Panc1 (cell line): ENCODE results near the gene UTP20. TPM values are rescaled to one million over a fixed set of nuclear protein-coding genes. Genes with fewer than 3 reads are reported as not detected.
A peak's percentile ranks its signal among the peaks of the same experiment; 100 is the strongest.
"Not testable (repeated sequence)": the region's sequence is repeated elsewhere in the genome, so short reads cannot be mapped to it uniquely, and the experiment has no call there.

Experiments
- ATAC-seq: fragments of 200-7000 bp; cut with Tn5 transposase; 2 replicates; pipeline ENCODE4 v1.9.1; 2020; ENCODE audit warnings: mild to moderate bottlenecking, moderate library complexity
- BruUV-seq: library from RNA; stranded (reverse); fragments of 400-500 nt; replicated peaks from 2 replicates; lab custom pipeline; 2021; lab: Mats Ljungman, UMichigan
- CTCF ChIA-PET: fragments of 300-600 bp; sonication (Branson Sonifier 250); formaldehyde crosslinking; loops from one replicate; lab custom pipeline; 2022; ENCODE audit warnings: antibody characterized with exemption; lab: Charles Lee
- POLR2A ChIA-PET: fragments of 300-600 bp; sonication (Branson Sonifier 250); formaldehyde crosslinking; loops from one replicate; lab custom pipeline; 2022; ENCODE audit warnings: antibody characterized with exemption; lab: Charles Lee
- DNase-seq: peaks from one replicate; pipeline ENCODE4 v3.0.0-alpha.2; 2010; ENCODE audit warnings: low read depth, low spot score
- H3K27ac ChIP-seq: 2 replicates; pipeline ENCODE4 v1.5.1; 2011; ENCODE audit warnings: mild to moderate bottlenecking, low read length, inconsistent platforms
- H3K27me3 ChIP-seq: fragments of 200-500 bp; sonication (Bioruptor generic); 2 replicates; pipeline ENCODE4 v1.6.0; 2014; ENCODE audit warnings: low read length, inconsistent platforms; ENCODE audit not compliant: control insufficient read depth, insufficient read depth
- H3K36me3 ChIP-seq: fragments of 200-500 bp; sonication (Bioruptor generic); 2 replicates; pipeline ENCODE4 v1.5.1; 2014; ENCODE audit warnings: inconsistent platforms, mild to moderate bottlenecking, low read length, moderate library complexity; ENCODE audit not compliant: control insufficient read depth, insufficient read depth
- H3K4me1 ChIP-seq: 2 replicates; pipeline ENCODE4 v1.5.1; 2011; ENCODE audit warnings: inconsistent platforms, mild to moderate bottlenecking, low read length, moderate library complexity; ENCODE audit not compliant: control insufficient read depth, insufficient read depth
- H3K4me3 ChIP-seq, 2 experiments: 2 replicates each; pipeline ENCODE4 v1.5.1; 2011 to 2012; ENCODE audit warnings: low read depth in 2 of 2, low read length in 2 of 2, mild to moderate bottlenecking in 2 of 2, inconsistent platforms in 1 of 2, moderate library complexity in 1 of 2
- H3K9me3 ChIP-seq: fragments of 200-500 bp; sonication (Bioruptor generic); 2 replicates; pipeline ENCODE4 v1.5.1; 2014; ENCODE audit warnings: low read depth, mild to moderate bottlenecking, inconsistent platforms, low read length, moderate library complexity; ENCODE audit not compliant: control insufficient read depth, insufficient read depth
- POLR2AphosphoS5 ChIP-seq: IDR thresholded peaks from 2 replicates; pipeline ENCODE4 v1.6.1; 2012; ENCODE audit warnings: mild to moderate bottlenecking, low read depth, low read length, moderate library complexity
- SIN3A ChIP-seq: IDR thresholded peaks from 2 replicates; pipeline ENCODE4 v1.6.1; 2012; ENCODE audit warnings: low read depth, mild to moderate bottlenecking, low read length, moderate library complexity, borderline replicate concordance; ENCODE audit not compliant: insufficient read depth
- TCF7L2 ChIP-seq: IDR thresholded peaks from 2 replicates; pipeline ENCODE4 v1.6.1; 2011; ENCODE audit warnings: mild to moderate bottlenecking, low read depth, low read length, inconsistent platforms
- in situ Hi-C: cut with HindIII; loops from 2 replicates; pipeline ENCODE4 v1.10.0; 2016; ENCODE audit warnings: low sequenced_read_pairs, low pct_unique_long_range_greater_than_20kb
- intact Hi-C: fragments of 100-400 bp; cut with micrococcal nuclease; formaldehyde crosslinking; loops from one replicate; pipeline ENCODE4 v1.10.0; 2022; ENCODE audit not compliant: unreplicated experiment
- total RNA-seq: library from RNA; stranded (reverse); gene quantifications from one replicate; pipeline ENCODE4 v1.2.1, GENCODE V29; 2021; ENCODE audit not compliant: unreplicated experiment
- TF ChIP-seq, protein P1 (sequence below): fragments of 450-650 bp; IDR thresholded peaks from 2 replicates; pipeline ENCODE4 v1.5.1; 2017; ENCODE audit warnings: mild to moderate bottlenecking
- TF ChIP-seq, protein P2 (sequence below), 2 experiments: IDR thresholded peaks; 2 replicates each; pipeline ENCODE4 v1.6.1; 2011 to 2012; ENCODE audit warnings: low read depth in 2 of 2, control low read depth in 1 of 2, low read length in 1 of 2, mild to moderate bottlenecking in 1 of 2, moderate library complexity in 1 of 2; ENCODE audit not compliant: insufficient read depth in 1 of 2

UTP20 gene
- total RNA-seq, 1 experiment from 2014 or later, result 33.5 TPM

DNA sequence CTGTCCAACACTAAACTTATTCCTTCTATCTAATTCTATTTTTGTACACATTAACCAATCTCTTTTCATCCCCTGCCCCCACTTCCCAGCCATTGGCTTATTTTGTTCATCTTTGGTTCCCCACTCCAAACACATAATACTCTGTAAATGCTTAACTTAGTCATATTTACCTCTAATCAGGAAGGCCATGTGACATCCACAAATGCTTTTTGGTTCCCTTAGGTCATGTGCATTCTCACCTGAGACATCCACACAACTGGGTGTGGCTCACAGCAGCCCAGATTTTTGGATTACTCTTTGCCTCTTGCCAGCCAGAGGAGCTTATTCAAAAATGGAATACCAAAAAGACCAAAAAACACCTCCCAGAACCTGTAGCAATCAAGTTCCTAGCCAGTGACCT, 99.2 kb downstream of the UTP20 start:
- CTCF ChIA-PET, result no interaction called here

DNA sequence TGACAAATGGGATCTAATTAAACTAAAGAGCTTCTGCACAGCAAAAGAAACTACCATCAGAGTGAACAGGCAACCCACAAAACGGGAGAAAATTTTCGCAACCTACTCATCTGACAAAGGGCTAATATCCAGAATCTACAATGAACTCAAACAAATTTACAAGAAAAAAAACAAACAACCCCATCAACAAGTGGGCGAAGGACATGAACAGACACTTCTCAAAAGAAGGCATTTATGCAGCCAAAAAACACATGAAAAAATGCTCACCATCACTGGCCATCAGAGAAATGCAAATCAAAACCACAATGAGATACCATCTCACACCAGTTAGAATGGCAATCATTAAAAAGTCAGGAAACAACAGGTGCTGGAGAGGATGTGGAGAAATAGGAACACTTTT, 111.3 kb downstream of the UTP20 start:
- POLR2A ChIA-PET, H3K4me3 ChIP-seq, H3K27me3 ChIP-seq, H3K4me1 ChIP-seq, CTCF ChIA-PET, ATAC-seq, H3K9me3 ChIP-seq, DNase-seq, H3K27ac ChIP-seq, BruUV-seq, intact Hi-C loops, in situ Hi-C loops: not testable (repeated sequence)
- peaks cover 19% of the 10 kb centered on the region for H3K36me3 ChIP-seq

More for the DNA sequence above, 99.2 kb downstream of the UTP20 start:
- DNase-seq (no peak), ATAC-seq (no peak)
- POLR2A ChIA-PET, result no interaction called here
- no peak overlapping the region for H3K4me3 ChIP-seq
- H3K4me1 ChIP-seq, result no peaks in the 10 kb centered on the region
- no TSS peak for BruUV-seq
- no peaks in the 10 kb centered on the region for H3K27me3 ChIP-seq
- H3K9me3 ChIP-seq, result no peaks in the 10 kb centered on the region
- intact Hi-C loops (no loop called here), in situ Hi-C loops (no loop called here)
- TF ChIP-seq, protein P1, sequence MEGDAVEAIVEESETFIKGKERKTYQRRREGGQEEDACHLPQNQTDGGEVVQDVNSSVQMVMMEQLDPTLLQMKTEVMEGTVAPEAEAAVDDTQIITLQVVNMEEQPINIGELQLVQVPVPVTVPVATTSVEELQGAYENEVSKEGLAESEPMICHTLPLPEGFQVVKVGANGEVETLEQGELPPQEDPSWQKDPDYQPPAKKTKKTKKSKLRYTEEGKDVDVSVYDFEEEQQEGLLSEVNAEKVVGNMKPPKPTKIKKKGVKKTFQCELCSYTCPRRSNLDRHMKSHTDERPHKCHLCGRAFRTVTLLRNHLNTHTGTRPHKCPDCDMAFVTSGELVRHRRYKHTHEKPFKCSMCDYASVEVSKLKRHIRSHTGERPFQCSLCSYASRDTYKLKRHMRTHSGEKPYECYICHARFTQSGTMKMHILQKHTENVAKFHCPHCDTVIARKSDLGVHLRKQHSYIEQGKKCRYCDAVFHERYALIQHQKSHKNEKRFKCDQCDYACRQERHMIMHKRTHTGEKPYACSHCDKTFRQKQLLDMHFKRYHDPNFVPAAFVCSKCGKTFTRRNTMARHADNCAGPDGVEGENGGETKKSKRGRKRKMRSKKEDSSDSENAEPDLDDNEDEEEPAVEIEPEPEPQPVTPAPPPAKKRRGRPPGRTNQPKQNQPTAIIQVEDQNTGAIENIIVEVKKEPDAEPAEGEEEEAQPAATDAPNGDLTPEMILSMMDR, result no peak
- TF ChIP-seq, protein P2, sequence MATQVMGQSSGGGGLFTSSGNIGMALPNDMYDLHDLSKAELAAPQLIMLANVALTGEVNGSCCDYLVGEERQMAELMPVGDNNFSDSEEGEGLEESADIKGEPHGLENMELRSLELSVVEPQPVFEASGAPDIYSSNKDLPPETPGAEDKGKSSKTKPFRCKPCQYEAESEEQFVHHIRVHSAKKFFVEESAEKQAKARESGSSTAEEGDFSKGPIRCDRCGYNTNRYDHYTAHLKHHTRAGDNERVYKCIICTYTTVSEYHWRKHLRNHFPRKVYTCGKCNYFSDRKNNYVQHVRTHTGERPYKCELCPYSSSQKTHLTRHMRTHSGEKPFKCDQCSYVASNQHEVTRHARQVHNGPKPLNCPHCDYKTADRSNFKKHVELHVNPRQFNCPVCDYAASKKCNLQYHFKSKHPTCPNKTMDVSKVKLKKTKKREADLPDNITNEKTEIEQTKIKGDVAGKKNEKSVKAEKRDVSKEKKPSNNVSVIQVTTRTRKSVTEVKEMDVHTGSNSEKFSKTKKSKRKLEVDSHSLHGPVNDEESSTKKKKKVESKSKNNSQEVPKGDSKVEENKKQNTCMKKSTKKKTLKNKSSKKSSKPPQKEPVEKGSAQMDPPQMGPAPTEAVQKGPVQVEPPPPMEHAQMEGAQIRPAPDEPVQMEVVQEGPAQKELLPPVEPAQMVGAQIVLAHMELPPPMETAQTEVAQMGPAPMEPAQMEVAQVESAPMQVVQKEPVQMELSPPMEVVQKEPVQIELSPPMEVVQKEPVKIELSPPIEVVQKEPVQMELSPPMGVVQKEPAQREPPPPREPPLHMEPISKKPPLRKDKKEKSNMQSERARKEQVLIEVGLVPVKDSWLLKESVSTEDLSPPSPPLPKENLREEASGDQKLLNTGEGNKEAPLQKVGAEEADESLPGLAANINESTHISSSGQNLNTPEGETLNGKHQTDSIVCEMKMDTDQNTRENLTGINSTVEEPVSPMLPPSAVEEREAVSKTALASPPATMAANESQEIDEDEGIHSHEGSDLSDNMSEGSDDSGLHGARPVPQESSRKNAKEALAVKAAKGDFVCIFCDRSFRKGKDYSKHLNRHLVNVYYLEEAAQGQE (IDR thresholded peaks at IDR 0.05; ENCODE audit: insufficient read depth in 1 of 2, low read depth in 2 of 2, low read length in 1 of 2), result no peak
- no peak for TF ChIP-seq POLR2AphosphoS5
- TF ChIP-seq TCF7L2, result no peak
- no peak for TF ChIP-seq SIN3A
- no peak overlapping the region for H3K27ac ChIP-seq
- peaks cover 33% of the 10 kb centered on the region for H3K36me3 ChIP-seq

DNA sequence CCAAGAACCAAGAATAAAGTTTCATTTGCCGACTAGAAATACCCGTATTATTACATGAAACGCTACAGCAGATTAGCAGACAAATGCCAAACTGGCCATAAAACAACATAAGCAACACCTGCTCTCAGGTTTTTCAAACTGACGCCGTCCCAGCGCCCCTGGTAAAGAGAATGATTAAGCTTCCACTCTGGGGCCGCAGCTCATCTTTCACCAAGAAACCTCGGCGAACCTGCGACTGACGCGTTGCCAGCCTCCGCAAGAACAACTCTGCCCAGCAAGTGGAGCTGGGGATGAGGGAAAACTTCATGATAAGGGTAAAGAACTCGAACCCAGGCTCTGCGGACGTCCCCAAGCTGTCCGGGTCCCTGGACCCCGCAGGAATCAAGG, 127.1 kb downstream of the UTP20 start:
- TF ChIP-seq, protein P1, result no peak
- TF ChIP-seq TCF7L2 (no peak), POLR2AphosphoS5 (no peak), SIN3A (no peak)
- TF ChIP-seq, protein P2 (IDR thresholded peaks at IDR 0.05; ENCODE audit: insufficient read depth in 1 of 2, low read depth in 2 of 2, low read length in 1 of 2), result no peak
- H3K27ac ChIP-seq, result peak overlapping the region; percentile 97
- ChIA-PET POLR2A (interaction anchor here (0.6 to 0.7 kb wide), 2 partner anchors 10 to 225 kb away, joined by 3 read pairs; no protein-coding TSS in a partner anchor), CTCF (no interaction called here)
- no peaks in the 10 kb centered on the region for H3K9me3 ChIP-seq
- in situ Hi-C loops (no loop called here), intact Hi-C loops (no loop called here)
- H3K27me3 ChIP-seq, result no peaks in the 10 kb centered on the region; the same call in 1 of the 2 replicates
- ATAC-seq (peak; percentile 10; the same call in 1 of the 2 replicates), DNase-seq (no peak)
- BruUV-seq, result no TSS peak
- H3K36me3 ChIP-seq, result no peaks in the 10 kb centered on the region; the same call in 1 of the 2 replicates
- H3K4me3 ChIP-seq, result peak overlapping the region; percentile 87 to 98
- peaks cover 9% of the 10 kb centered on the region; the same call in 1 of the 2 replicates for H3K4me1 ChIP-seq
